GM12873 (cell line): ENCODE results near the gene CCDC134.
A peak's percentile ranks its signal among the peaks of the same experiment; 100 is the strongest.

Experiments
- CTCF ChIP-seq: IDR thresholded peaks from 2 replicates; pipeline ENCODE4 v1.5.1; 2012; ENCODE audit warnings: low read depth, mild to moderate bottlenecking, moderate library complexity, low read length, control low read depth; ENCODE audit not compliant: insufficient read depth; ENCODE audit errors: missing control alignments

The CCDC134 gene

DNA sequence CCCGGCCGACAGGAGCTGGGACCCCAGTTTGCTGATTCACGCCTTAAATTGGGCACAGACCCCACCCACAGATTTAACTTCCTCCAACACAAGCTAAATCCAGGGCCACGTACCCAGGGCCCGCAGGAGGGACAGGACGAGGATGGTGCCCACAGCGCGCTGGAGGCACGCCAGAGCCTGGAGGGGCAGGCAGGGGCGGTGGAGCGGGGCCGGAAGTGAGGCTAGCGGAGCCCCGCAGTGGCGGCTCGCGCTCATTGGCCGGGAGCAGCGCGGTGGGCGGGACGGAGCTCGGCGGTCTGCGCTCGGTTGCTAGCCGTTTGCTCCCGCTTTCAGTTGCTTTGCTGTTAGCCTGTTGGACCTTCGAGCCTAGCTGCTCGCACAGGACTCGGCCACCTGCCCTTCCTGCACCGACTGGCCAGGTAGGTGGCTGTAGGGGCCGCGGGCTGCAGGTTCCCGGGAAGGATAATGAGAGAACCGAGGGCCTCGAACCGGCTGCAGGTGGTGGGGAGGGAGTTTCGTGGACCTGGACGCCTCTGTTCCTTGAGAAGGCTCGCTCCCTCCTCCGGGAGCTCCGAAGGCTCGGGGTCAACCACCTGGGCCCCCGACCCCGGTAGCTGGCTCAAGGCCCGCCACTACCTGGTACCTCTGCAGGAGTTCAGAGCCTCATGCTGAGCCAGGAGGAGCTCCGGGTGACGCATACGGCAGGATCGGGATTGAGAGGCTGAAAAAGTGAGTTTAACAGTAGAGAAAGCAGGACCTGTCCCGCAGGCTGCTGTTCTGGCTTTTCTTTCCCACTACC lies at the start of gene CCDC134:
TSS of gene CCDC134 (plus strand) at position 332 of the 799 bp plus-strand sequence. CDS start 8,212 bp downstream, outside the sequence.
- TF ChIP-seq CTCF: no peak

DNA sequence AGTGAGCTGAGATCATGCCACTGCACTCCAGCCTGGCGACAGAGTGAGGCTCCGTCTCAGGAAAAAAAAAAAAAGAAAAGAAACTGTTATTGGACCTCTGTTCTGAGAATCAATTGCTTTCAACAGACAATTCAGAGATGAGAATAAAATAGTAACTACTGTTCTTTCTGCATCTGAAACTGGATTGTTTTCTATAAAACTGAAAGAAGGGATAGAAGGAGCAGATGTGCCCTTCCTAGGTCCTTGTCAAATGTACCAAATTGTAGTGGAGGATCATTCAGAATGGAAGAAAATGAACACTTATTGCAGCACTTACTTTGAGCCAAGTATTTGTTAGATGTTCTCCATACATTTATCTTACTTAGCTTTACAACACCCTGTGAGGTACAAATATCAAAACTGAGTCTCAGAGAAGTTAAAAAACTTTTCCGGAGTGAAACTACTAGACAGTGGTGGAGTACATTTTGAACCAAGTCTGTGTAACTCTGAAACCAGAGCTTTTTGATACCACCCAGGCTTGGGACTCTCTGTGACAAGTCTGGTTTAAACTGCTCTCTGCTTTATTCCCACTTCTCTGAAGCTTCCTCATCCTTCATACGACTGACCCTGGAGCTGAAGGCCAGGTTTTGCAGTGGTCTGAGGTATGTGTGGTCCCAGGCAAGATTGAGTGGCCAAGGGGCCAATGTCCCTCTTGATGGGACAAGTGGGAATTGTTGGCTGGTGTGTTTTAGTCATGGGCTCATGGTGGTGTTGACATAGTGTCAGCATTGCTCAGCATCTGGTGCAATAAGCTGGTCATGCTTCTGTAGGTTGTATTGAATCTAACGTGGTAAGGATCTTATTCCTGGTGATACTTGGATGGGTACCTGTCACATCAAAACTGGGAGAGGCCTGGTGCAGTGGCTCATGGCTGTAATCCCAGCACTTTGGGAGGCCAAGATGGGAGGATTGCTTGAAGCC lies 48.2 kb upstream of the CCDC134 start:
- no peak for TF ChIP-seq CTCF

- no peak for TF ChIP-seq CTCF
Measured at GRCh38 chr22:41753984-41754383, 46.5 kb upstream of the CCDC134 start.

GRCh38 chr22:41757502-41757901 lies 43.0 kb upstream of the CCDC134 start:
- TF ChIP-seq CTCF: no peak

GRCh38 chr22:41758231-41758630 lies 42.2 kb upstream of the CCDC134 start:
- TF ChIP-seq CTCF: no peak

GRCh38 chr22:41762980-41763779 lies 37.3 kb upstream of the CCDC134 start:
- TF ChIP-seq CTCF: peak; percentile 85

- TF ChIP-seq CTCF: no peak
Measured at GRCh38 chr22:41766476-41766875, 34.0 kb upstream of the CCDC134 start.
